GM19438 (cell line): ENCODE results near the gene PRR16.
"Not testable (repeated sequence)": the region's sequence is repeated elsewhere in the genome, so short reads cannot be mapped to it uniquely, and the experiment has no call there.

ENCODE experiments used
- ATAC-seq: cut with Tn5 transposase; IDR thresholded peaks from one replicate; pipeline ENCODE4 v1.9.1; 2021; ENCODE audit warnings: low read depth; ENCODE audit not compliant: unreplicated experiment

The PRR16 gene

DNA sequence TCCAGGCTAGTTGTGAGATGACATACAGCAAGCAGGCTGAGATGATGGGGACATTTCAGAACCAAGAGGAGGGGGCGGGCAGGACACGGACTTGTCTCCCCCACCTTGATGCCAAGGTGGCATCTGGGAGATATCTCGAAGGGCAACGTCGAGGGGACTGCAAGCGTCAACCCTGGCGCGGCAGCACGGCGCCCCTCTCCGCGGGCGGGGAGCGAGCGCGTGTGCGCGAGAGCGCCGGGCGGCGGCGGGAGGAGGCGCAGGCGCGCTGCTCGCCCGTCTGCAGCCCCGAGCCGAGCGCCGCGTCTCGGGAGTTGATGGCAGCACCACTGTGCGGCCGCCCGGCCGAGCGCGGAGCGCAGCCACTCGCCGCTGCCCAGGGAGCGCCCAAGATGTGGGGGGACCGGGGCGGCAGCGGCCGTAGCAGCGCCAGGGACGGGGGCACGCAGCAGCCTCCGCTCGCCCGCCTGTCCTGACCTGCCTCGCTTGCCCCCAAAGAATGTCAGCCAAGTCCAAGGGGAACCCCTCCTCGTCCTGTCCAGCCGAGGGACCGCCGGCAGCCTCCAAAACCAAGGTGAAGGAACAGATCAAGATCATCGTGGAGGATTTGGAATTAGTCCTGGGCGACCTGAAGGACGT is at the start of gene PRR16:
Gene PRR16, plus strand, starts transcription at position 310 of the 636 bp plus-strand sequence.
- ATAC-seq: peak; percentile 89

DNA sequence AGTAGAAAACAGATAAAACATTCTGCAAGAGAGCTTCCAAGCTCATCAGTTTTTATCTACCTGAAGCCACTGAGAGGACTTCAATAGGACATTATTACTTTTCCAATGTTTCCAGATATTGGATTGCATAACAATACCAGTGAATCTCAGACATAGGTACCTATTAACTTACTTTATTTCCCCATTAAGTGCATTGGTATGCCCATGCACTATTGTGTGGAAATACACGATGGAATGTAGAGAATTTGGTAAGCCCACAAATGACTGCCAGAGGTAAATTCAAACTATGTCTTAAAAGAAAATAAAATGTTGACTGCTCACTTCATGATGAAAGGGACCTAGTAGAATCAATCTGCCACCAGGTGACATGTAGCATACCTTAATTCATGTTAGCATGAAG is 48.1 kb upstream of the PRR16 start:
- no peak for ATAC-seq

DNA sequence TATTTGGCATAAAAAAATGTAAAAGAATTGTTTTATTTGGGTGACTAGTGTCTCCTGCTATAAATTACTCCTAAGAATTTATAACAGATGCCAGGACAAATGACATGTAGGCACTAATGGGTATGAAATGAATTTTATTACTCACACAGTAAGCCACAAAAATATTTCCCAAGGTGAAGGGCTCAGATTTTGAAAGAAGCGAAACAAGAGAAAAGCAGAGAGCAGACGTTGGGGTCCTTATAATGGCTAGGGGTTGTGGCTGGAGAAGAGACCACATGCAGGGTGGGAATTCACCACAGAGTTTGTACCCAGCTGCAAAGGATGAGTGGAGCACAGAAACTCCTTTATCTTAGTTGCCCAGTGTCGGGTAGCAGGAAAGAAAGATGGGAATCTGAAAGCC is 45.0 kb upstream of the PRR16 start:
- ATAC-seq: no peak

DNA sequence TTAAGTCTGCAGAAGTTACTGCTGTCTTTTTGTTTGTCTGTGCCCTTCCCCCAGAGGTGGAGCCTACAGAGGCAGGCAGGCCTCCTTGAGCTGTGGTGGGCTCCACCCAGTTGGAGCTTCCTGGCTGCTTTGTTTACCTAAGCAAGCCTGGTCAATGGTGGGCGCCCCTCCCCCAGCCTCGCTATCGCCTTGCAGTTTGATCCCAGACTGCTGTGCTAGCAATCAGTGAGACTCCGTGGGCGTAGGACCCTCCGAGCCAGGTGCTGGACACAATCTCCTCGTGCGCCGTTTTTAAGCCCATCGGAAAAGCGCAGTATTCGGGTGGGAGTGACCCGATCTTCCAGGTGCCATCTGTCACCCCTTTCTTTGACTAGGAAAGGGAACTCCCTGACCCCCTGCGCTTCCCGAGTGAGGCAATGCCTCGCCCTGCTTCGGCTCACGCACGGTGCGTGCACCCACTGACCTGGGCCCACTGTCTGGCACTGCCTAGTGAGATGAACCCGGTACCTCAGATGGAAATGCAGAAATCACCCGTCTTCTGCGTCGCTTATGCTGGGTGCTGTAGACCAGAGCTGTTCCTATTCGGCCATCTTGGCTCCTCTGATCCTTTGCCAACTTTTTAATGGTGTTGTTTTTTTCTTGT is 37.3 kb upstream of the PRR16 start:
- ATAC-seq: not testable (repeated sequence)

DNA sequence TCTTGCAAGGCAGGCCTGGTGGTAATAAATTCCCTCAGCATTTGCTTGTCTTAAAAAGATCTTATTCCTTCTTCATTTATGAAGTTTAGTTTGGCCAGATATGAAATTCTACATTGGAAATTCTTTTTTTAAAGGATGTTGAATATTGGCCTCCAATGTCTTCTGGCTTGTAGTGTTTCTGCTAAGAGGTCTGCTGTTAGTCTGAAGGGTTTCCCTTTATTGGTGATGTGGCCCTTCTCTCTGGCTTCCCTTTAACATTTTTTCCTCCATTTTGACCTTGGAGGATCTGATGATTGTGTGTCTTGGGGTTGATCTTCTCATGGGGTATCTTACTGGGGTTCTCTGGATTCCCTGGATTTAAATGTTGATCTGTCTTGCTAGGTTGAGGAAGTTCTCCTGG is 33.5 kb upstream of the PRR16 start:
- ATAC-seq: no peak

DNA sequence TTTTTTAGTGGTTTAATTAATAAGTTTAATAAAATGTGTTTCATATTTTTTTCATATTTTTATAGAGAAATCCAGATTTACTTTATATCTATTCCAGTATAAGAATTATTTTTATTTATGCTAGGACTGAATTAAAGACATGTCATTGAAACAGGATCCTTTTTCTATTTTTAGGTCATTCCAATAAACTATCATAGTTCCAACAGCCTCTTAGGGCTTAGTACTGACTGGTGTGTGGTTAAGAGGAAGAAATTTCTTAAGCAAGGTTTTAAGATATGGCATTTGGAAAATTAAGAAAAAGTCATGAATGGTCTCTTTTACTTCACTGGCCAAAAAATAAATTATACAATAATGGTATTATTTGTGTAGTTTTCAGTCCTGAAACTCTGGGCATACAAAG is 31.2 kb upstream of the PRR16 start:
- no peak for ATAC-seq

DNA sequence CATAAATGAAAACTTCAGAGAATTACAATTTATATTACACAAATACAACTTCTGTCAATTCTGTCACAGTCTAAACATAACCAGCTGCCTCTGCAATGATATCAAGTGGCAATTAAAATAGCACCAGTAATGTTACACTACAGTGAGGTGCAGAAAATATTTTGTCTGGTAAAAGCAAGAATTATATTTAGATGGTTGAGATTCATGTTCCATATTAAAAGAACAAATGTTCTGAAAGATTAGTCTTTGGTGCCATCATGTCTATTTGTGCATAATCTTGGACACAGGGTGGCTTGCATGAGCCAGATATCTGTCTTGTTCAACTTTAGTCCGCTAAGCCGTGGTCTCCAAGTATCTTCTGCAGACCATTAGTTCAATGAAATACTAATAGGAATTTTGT is 29.0 kb upstream of the PRR16 start:
- ATAC-seq: no peak

DNA sequence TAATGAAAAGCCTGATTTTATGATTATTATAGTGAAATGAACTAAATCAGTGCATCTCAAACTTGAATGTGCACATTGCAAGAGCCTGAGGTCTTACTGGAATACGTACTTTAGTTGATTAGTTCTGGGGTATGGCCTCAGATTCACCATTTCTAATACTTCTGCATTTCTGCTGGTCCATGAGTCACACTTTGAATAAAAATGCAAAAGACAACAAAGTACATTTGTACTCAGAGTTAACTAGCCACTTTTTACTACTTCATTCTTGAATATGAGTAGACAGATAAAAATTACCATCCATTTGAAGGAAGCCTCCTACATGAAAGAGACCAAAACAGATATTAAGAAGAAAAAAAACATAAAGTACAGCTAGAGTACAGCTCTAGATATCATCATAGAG is 27.1 kb upstream of the PRR16 start:
- ATAC-seq: no peak

DNA sequence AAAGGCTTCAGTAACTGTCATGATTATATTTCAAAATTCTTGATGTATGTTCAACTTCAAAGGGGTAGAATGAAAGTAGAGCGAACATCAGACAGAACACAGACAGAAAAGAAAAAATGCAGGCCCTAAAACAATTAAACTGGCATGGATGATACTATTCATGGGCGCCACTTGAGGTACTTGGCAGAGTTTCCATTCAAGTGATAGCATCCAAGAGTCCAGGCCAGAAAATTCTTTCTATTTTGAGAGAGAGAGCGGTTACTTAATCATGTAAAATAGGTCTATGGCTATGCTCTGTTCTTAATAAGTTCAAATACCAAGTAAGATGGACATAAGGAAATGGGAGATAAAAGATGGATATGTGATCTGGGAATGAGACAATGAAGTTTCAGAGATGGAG is 21.4 kb upstream of the PRR16 start:
- no peak for ATAC-seq

DNA sequence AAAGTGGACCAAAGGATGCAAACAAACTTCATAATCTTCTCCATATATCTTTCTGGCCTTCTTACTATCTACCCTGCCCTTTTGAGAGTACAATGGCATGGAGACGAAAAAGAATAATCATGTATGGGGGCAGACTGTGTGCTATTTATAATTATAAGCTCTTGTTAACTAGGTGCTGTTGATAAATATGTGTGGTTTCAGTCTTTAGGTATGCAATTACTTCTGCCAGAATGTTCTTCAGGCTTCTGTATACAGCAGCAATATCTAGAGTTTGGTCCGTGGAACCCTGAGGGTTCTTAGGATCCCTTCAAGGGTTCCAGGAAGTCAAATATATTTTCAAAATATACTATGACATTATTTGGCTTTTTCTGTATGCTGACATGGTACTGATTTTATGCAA is 20.5 kb upstream of the PRR16 start:
- no peak for ATAC-seq

DNA sequence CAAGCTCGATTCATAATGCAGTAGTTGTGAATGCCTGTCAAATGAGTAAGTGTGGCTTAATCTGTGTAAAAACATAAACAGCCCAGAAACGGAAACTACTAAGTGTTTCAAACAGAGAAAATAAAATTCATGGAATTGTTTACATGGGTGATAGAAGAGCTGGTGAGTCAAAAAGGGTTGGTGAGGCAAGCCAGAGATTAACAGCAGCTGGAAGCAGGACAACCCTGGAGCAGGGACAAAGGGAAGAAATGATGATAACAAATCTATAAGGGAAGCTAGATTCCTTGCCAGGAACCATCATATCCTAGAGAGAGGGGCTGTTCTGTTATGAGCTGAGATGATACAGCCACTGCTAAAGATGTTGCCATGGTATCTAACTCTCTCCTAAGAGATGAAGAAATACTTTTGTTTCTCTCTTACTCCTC is 18.0 kb upstream of the PRR16 start:
- ATAC-seq: no peak

DNA sequence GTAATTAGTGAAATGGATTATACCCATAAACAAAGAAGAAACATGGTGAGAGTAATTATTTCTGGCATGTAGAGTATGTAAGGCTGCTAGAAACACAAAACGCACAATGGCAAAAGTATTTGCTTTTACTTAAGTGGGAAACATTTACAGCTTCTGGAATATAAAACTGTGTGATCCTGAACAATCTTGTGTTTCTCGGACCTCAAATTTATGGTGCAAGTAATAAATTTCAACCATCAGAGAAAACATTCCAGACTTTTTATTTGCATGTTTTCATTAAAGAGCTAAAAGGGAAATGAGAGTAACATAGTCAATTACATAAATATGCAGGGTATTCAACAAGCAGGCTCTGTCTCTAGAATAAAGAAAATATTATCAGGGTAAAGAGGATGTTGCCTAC is 17.2 kb upstream of the PRR16 start:
- no peak for ATAC-seq

DNA sequence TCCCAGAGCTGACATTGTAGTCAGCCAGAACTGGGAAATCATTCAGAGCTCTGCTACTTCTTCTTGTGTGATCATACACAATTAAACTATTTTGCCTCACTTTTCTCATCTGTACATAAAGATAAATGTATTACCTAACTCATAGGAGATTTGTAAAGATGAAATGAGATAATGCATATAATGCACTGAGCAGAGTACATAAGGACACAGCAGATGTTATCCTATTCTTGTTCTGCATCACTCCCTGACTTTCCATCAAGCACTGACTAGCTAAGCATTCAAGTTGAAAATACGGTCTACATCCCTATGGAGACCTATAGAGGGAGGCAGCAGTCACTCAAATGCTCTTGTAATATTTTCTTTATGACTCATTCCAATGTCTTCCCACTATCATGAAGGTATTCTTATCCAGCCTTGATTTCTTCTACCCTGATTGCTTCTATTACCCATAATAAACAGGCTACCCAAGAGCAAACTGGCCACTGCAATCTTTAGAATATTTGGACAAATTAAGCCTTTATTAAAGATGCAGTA is 16.3 kb upstream of the PRR16 start:
- no peak for ATAC-seq

DNA sequence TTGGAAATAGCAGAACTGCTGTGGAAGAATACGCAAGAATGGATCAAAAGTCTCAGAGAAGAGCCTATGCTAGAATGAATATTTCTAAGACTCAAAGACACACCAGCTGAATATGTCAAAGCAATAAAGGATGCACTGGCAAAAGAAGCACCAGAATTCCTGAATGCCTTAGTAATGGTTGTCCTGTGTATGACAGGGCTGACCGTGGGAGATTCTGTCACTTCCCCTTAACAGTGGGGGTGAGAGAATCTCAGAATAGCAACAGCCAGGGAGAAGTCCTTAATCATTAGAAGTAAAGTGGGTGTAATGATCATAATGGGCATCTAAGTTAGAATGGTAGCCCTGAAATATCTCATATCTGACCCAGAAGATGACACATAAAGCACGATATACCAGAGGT is 14.6 kb upstream of the PRR16 start:
- no peak for ATAC-seq

DNA sequence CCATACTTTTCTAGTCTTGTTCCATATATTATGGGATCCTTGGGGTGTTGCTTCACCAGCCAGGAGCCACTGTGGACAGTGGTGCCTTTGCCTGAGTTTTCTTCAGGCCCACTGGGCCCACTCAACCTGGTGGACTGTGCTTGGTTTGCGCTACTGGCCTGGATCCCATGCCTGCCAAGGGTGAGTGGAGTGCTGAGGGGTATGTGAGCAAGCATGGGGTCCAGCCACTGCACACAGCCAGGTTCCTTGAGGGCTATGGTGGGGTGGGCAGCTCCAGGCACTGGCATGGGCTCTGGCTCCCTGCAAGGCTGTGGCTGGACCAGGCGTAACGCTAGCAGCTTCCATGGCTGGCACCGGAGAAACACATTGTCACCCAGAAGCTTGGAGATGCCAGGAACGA is 13.2 kb upstream of the PRR16 start:
- no peak for ATAC-seq

DNA sequence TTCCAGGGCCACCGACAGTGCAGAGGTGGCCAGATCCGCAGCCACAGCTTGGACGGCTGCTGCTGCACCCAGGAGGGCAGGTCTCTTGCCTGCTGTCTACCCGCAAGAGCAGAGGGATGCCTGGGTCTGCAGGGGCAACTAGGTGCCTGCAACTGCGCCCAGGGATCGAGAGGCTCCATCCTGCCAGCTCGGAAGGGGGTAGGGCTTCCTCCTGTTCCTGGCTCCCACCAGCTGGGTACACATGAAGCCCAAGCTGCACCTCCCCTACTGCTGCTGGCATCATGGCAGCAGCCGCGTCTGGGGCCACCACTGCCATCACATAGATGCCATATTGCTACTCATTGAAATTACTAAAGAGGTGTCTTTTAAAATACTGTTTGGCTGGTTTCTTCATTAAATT is 12.7 kb upstream of the PRR16 start:
- no peak for ATAC-seq

DNA sequence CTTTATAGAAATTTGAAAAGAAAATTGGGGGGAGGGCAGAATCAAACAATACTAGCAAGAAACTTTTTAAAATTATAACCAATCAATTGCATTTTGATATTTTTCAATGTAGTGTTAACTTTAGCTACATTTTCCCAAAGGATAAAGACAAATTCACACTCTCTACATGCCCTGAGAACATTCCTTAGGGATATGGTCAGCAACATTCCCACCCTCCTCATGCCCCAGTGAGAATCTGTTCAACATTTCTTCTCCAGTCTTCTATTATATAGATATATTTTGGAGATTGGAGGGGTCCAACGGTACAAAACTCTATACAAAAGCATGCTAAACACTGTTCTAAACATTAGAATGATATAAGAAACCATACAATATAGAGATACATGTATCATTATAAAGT is 11.6 kb upstream of the PRR16 start:
- no peak for ATAC-seq

DNA sequence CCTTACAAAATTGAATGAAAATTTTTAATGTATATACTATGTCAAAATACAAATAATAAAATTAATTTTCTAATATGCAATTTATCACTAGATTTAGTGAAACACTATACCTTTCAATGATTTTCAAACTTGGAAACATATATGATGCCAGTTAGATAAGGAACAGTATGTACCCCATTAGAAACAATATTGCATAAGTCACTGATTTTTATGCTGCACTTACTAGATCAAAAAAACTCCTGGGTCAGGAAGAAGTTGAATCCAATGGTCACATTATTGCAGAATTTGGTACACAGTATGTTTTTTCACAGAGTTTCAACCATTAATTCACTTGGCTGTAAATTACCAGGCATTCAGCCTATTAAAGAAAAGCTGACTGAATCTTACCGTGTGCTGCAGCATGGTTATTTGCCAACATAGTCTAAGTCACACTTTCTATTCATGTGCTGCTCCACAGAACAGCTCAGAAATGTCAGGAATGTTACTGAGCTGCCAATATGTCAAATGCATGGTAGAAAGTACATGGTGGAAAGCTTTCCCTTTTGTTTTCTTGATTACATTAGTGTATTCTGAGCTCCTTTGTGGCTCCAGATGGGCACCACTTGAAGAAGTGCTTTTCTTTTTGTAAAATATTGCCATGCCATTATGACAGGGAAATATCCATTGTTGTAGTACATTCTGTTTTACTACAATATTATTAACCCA is 9.9 kb upstream of the PRR16 start:
- ATAC-seq: no peak

DNA sequence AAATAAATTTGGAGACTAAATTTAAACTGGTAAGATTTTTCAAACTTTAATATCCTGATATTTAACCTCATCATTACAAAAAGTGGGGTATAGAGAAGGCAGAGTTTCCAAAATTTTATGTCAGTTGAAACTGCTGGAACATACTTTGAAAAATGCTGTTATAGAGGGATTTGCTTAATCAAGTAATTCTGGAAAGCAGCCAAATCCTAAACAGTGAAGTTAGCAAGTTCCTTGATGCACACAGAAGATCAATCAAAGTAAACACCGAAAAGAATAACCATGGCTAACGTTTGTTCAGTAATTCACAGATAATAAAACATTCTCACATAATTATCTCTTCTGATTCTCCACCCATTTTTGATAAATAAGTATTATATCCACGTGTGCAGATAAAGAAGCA is 8.1 kb upstream of the PRR16 start:
- ATAC-seq: no peak

DNA sequence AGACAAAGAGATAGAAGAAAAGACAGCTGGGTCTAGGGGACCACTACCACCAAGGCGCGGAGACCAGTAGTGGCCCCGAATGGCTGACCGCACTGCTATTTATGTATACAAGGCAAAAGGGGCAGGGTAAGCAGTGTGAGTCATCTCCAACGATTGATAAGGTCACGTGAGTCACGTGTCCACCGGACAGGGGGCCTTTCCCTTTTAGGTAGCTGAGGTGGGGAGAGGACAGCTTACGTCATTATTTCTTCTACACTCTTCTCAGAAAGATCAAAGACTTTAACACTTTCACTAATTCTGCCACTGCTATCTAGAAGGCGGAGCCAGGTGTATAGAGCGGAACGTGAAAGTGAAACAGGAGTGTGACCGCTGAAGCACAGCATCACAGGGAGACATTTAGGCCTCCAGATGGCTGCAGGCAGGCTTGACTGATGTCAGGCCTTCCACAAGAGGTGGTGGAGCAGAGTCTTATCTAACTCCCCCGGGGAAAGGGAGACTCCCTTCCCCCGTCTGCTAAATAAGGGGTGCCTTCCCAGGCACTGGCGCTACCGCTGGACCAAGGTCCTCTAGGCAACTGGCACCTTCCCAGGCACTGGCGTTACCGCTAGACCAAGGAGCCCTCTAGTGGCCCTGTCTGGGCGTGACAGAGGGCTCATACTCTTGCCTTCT is 6.1 kb upstream of the PRR16 start:
- peak; percentile 80 for ATAC-seq

DNA sequence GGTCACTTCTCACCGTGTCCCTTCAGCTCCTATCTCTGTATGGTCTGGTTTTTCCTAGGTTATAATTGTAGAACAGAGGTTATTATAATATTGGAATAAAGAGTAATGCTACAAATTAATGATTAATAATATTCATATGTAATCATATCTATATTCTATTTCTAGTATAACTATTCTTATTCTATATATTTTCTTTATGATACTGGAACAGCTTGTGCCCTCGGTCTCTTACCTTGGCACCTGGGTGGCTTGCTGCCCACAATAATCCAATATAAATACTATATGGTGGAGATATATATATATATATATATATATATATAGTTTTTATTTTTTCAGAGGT is 5.6 kb upstream of the PRR16 start:
- not testable (repeated sequence) for ATAC-seq
